Mesothelial cell of epicardium (in vitro differentiated cells): Measurements from ENCODE around the gene ALDH1A2. TPM values are rescaled to one million over a fixed set of nuclear protein-coding genes. Genes with fewer than 3 reads are reported as not detected.

Experiments used
- DNase-seq, 2 experiments: peaks; one replicate each; pipeline ENCODE4 v3.0.0; 2021; ENCODE audit warnings: low spot score in 2 of 2; ENCODE audit not compliant: unreplicated experiment in 2 of 2
- H3K27ac Mint-ChIP-seq: 2 replicates; pipeline ENCODE4 v1.8.0; 2021; ENCODE audit warnings: mixed read lengths
- H3K27me3 Mint-ChIP-seq: 2 replicates; pipeline ENCODE4 v1.8.0; 2021; ENCODE audit warnings: low read depth, mixed read lengths
- H3K36me3 Mint-ChIP-seq: 2 replicates; pipeline ENCODE4 v1.8.0; 2021; ENCODE audit warnings: mixed read lengths
- H3K4me1 Mint-ChIP-seq: 2 replicates; pipeline ENCODE4 v1.8.0; 2021; ENCODE audit warnings: mixed read lengths
- H3K4me3 Mint-ChIP-seq: 2 replicates; pipeline ENCODE4 v1.8.0; 2021; ENCODE audit warnings: mild to moderate bottlenecking, moderate library complexity, mixed read lengths
- H3K9me3 Mint-ChIP-seq: 2 replicates; pipeline ENCODE4 v1.8.0; 2021; ENCODE audit warnings: mixed read lengths
- total RNA-seq: library from RNA; stranded (reverse); gene quantifications from 3 replicates; pipeline ENCODE4 v1.2.1, GENCODE V29; 2021
- TF ChIP-seq, protein P1 (sequence below): fragments of 200-600 bp; sonication (generic); IDR thresholded peaks from one replicate; pipeline ENCODE4 v1.5.0; 2021; ENCODE audit warnings: antibody characterized with exemption; ENCODE audit not compliant: unreplicated experiment

Gene ALDH1A2
- total RNA-seq, 1 donor from 2014 or later: 26.2 TPM

DNA sequence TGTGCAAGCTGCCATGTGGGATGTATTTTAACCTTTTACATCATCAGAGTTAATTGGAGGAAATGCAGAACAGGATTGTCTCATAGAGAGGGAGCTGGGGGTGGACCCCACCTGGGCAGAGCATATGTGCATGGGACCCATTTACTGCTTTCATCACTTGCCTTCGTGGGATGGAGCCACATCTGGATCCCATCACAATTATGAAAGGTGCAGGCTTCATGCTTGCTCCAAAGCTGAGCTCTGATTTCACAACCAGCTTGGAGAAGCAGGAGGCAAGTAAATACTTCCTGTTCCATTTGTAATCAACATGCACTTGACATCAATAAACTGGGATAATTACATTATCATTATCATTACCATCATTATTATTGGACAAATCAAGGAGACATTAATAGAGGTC lies 161.9 kb downstream of the ALDH1A2 start:
- no peaks in the 10 kb centered on the region for H3K36me3 Mint-ChIP-seq
- H3K27me3 Mint-ChIP-seq: peaks cover 62% of the 10 kb centered on the region
- TF ChIP-seq, protein P1, sequence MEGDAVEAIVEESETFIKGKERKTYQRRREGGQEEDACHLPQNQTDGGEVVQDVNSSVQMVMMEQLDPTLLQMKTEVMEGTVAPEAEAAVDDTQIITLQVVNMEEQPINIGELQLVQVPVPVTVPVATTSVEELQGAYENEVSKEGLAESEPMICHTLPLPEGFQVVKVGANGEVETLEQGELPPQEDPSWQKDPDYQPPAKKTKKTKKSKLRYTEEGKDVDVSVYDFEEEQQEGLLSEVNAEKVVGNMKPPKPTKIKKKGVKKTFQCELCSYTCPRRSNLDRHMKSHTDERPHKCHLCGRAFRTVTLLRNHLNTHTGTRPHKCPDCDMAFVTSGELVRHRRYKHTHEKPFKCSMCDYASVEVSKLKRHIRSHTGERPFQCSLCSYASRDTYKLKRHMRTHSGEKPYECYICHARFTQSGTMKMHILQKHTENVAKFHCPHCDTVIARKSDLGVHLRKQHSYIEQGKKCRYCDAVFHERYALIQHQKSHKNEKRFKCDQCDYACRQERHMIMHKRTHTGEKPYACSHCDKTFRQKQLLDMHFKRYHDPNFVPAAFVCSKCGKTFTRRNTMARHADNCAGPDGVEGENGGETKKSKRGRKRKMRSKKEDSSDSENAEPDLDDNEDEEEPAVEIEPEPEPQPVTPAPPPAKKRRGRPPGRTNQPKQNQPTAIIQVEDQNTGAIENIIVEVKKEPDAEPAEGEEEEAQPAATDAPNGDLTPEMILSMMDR: no peak
- H3K27ac Mint-ChIP-seq: no peak overlapping the region
- DNase-seq: no peak
- H3K9me3 Mint-ChIP-seq: no peaks in the 10 kb centered on the region
- no peaks in the 10 kb centered on the region for H3K4me1 Mint-ChIP-seq
- no peak overlapping the region for H3K4me3 Mint-ChIP-seq

Other genes starting within 250 kb of the ALDH1A2 start
- gene AQP9, start 72.7 kb upstream of the ALDH1A2 start, total RNA-seq: not detected in 3 replicates